Cardiac muscle cell (in vitro differentiated cells and primary cell): ENCODE measurements around the gene CDC25A. TPM values are rescaled to one million over a fixed set of nuclear protein-coding genes. Genes with fewer than 3 reads are reported as not detected.
A peak's percentile ranks its signal among the peaks of the same experiment; 100 is the strongest.

Experiments
- DNase-seq, 2 donors: peaks; one replicate each; pipeline versions ENCODE4 v3.0.0 to v3.0.0-alpha.2; 2010 to 2017; ENCODE audit warnings: low read depth in 1 of 2, low spot score in 1 of 2
- H3K27ac ChIP-seq: fragments of 200-600 bp; sonication (generic); 2 replicates; pipeline ENCODE4 v1.5.1; 2016
- H3K27me3 ChIP-seq: fragments of 200-600 bp; sonication (generic); 2 replicates; pipeline ENCODE4 v1.6.0; 2016; ENCODE audit warnings: control low read depth
- H3K36me3 ChIP-seq: fragments of 200-600 bp; sonication (generic); 2 replicates; pipeline ENCODE4 v1.5.1; 2016; ENCODE audit warnings: control low read depth
- H3K4me1 ChIP-seq: fragments of 200-600 bp; sonication (generic); 2 replicates; pipeline ENCODE4 v1.8.1; 2017; ENCODE audit warnings: low read depth, mild to moderate bottlenecking, mixed run types
- H3K4me3 ChIP-seq: fragments of 200-600 bp; sonication (generic); 2 replicates; pipeline ENCODE4 v1.5.1; 2016; ENCODE audit warnings: mild to moderate bottlenecking
- H3K9me3 ChIP-seq: fragments of 200-600 bp; sonication (generic); 2 replicates; pipeline ENCODE4 v1.5.1; 2017; ENCODE audit warnings: low read depth, mild to moderate bottlenecking, control low read depth
- polyA plus RNA-seq: library from polyadenylated mRNA; unstranded; fragments of >200 nt; fragmentation: Nextera tagmentation; extraction: Ambion mirVana; gene quantifications from 2 replicates; pipeline ENCODE4 v1.2.1, GENCODE V29; 2016
- total RNA-seq: library from RNA; depleted of rRNA; stranded (reverse); fragments of >200 nt; gene quantifications from 2 replicates; pipeline ENCODE4 v1.2.3, GENCODE V29; 2016
- TF ChIP-seq, protein P1 (sequence below): IDR thresholded peaks from 2 replicates; pipeline ENCODE4 v1.5.1; 2012; ENCODE audit warnings: low read depth, mild to moderate bottlenecking, low read length

The CDC25A gene
- total and polyA plus RNA-seq, 2 experiments from 2014 or later, result 12.6 to 12.8 TPM

DNA sequence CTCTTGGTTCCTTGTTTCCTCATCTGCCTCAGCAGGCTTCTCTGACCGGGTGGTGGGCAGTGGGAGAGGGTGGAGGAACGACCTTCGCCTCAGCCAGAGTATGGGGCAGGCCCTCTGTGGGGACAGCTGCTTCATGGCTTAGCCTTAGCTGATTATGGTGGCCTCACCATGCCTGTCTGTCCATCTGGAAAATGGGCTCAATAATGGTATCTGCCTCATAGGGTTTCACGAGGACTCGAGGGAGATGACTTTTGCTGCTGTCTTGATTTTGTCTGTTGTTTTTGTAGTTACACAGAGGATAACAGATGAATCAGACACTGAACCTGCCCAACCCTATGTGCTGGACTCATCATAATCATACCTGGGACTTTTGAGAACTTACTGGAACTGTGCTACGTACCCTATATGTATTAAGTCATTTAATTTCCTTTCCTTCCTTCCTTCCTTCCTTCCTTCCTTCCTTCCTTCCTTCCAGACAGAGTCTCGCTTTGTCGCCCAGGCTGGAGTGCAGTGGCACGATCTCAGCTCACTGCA lies 46.5 kb downstream of the CDC25A start:
- TF ChIP-seq, protein P1, sequence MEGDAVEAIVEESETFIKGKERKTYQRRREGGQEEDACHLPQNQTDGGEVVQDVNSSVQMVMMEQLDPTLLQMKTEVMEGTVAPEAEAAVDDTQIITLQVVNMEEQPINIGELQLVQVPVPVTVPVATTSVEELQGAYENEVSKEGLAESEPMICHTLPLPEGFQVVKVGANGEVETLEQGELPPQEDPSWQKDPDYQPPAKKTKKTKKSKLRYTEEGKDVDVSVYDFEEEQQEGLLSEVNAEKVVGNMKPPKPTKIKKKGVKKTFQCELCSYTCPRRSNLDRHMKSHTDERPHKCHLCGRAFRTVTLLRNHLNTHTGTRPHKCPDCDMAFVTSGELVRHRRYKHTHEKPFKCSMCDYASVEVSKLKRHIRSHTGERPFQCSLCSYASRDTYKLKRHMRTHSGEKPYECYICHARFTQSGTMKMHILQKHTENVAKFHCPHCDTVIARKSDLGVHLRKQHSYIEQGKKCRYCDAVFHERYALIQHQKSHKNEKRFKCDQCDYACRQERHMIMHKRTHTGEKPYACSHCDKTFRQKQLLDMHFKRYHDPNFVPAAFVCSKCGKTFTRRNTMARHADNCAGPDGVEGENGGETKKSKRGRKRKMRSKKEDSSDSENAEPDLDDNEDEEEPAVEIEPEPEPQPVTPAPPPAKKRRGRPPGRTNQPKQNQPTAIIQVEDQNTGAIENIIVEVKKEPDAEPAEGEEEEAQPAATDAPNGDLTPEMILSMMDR, result no peak
- H3K27ac ChIP-seq, result no peak overlapping the region
- no peak overlapping the region for H3K4me3 ChIP-seq
- no peaks in the 10 kb centered on the region for H3K9me3 ChIP-seq
- H3K4me1 ChIP-seq, result no peaks in the 10 kb centered on the region
- no peaks in the 10 kb centered on the region for H3K27me3 ChIP-seq
- no peaks in the 10 kb centered on the region for H3K36me3 ChIP-seq
- DNase-seq, result no peak

DNA sequence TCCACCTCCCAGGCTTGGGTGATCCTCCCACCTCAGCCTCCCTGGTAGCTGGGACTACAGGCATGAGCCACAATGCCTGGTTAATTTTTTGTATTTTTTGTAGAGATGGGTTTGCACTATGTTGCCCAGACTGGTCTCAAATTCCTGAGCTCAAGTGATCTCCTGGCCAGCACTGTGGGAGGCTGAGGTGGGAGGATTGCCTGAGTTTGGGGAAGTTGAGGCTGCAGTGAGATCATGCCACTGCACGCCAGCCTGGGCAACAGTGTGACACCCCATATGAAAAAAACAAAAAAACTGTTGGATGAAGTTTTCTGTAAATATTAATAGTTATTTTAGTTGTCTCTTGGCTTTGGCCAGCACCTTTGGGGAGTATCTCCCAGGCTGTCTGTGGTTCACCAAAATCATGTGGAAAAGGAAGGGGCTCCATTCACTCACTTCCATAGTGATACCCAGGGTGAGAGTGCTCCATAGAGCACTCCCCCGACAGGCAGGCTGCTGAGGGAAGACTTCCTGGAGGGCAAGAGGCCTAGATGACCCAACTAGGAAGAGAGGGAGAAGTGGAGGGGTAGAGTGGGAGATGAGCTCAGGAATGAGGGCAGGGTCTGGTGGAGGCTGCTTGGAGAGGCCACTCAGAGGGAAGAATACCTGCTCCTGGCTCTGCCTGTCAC lies 47.1 kb downstream of the CDC25A start:
- Histone ChIP-seq H3K27ac (no peak overlapping the region), H3K4me3 (no peak overlapping the region), H3K9me3 (no peaks in the 10 kb centered on the region), H3K27me3 (no peaks in the 10 kb centered on the region), H3K36me3 (no peaks in the 10 kb centered on the region), H3K4me1 (no peaks in the 10 kb centered on the region)
- TF ChIP-seq, protein P1, result no peak
- no peak for DNase-seq

DNA sequence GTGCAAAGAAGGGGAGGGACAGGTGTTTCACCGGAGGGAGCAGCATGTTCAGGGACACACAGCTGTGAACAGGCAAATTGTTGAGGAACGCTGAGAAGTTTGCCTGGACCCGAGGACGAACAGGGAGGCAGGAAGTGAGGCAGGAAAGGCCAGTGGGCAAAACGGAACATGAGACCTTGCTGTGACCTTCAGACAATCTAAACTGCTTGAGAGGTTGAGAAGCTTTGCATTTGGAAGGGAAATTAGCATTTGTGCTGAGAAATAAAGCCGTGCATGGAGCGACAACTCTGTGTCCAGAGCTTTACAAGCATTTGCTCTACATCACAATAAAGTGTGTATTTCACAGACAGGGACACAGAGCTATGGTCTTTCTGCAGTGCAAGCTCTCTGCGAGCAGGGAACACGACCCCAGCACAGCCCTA lies 47.9 kb downstream of the CDC25A start:
- no peak overlapping the region for H3K27ac ChIP-seq

DNA sequence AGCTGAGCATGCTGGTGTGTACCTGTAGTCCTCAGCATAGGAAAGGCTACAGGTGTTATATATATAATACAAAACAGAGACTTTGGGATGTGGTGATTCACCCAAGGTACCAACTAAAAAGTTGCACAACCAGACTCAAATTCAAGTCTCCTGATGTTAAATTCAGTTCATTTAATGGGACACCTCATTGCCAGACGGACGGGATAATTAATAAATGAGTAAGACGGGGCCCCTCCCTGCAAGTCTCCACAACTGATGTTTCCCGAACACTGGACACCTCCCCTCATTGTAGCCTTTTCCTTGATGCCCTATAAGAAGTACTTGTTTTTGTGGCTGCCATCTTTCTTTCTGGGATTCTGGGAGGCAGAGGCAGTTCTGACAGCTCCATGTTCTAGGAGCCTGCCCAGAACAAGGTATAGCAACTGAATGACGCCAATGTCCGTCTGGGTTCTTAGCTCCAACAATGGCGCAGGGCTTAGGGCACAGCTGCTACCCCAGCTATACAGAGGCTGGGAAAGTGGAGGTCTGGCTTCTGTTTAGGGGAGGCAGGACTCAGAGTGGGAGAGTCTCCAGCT lies 50.7 kb downstream of the CDC25A start:
- TF ChIP-seq, protein P1, result no peak
- no peak overlapping the region for H3K4me3 ChIP-seq

More for the DNA sequence above, 47.9 kb downstream of the CDC25A start:
- no peaks in the 10 kb centered on the region for H3K9me3 ChIP-seq
- no peaks in the 10 kb centered on the region for H3K27me3 ChIP-seq
- no peak overlapping the region for H3K4me3 ChIP-seq
- no peaks in the 10 kb centered on the region for H3K36me3 ChIP-seq
- peak; percentile 16 to 18 for DNase-seq
- TF ChIP-seq, protein P1, result no peak
- H3K4me1 ChIP-seq, result no peaks in the 10 kb centered on the region

DNA sequence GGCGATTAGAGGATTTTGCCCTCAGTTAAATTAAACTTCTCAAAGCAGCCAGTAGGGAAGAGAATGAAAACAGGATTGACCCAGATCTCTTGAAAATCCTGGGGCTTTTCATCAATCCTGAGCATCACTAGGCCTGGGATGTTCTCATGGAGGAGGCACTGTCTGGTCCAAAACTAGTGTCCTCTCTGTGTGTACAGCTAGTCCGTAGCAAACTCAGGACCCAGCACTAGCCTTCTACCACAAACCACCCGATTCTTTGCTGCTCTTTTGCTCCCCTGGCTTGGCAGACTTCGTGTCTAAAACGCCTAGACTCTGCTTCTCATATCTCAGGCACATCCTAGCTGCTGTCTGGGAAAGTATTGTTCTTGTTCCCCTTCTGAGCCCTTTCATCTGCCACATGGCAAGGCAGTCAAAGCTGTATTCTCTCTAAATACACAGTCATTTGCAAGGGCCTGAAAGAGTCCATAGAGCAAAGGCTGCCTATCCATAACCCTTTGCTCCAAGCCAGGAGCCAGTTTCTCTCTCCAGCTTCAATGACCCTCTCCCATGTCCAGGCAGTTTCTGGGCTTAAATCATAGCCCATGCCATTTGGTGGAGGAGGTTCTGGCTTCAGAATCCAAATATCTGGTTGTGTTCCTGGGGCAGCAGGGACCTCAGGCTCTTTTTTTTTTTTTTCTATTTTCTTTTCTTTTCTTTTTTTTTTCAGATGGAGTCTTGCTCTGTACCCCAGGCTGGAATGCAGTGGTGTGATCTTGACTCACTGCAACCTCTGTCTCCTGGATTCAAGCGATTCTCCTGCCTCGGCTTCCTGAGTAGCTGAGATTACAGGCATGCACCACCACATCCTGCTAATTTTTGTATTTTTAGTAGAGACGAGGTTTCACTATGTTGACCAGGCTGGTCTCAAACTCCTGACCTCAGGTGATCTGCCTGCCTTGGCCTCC lies 52.4 kb downstream of the CDC25A start:
- H3K4me3 ChIP-seq, result no peak overlapping the region
- no peaks in the 10 kb centered on the region for H3K27me3 ChIP-seq
- no peak overlapping the region for H3K27ac ChIP-seq
- TF ChIP-seq, protein P1, result no peak
- no peaks in the 10 kb centered on the region for H3K9me3 ChIP-seq
- H3K4me1 ChIP-seq, result no peaks in the 10 kb centered on the region
- DNase-seq, result peak in 1 of 2 donors; percentile 20
- no peaks in the 10 kb centered on the region for H3K36me3 ChIP-seq

More for the DNA sequence above, 50.7 kb downstream of the CDC25A start:
- no peaks in the 10 kb centered on the region for H3K36me3 ChIP-seq
- no peaks in the 10 kb centered on the region for H3K9me3 ChIP-seq
- DNase-seq, result no peak
- no peaks in the 10 kb centered on the region for H3K27me3 ChIP-seq
- H3K4me1 ChIP-seq, result no peaks in the 10 kb centered on the region
- no peak overlapping the region for H3K27ac ChIP-seq
